B cell (primary cell): ENCODE results near the gene SASH1. TPM values are rescaled to one million over a fixed set of nuclear protein-coding genes. Genes with fewer than 3 reads are reported as not detected.

Source experiments
- ATAC-seq: fragments of 200-7000 bp; cut with Tn5 transposase; one replicate; pipeline ENCODE4 v1.10.0; 2021; ENCODE audit warnings: low read depth, mild to moderate bottlenecking, moderate number of reproducible peaks, moderate library complexity
- CTCF ChIA-PET: fragments of 350-600 bp; sonication (Branson Sonifier 250); formaldehyde crosslinking; loops from one replicate; lab custom pipeline; 2021; ENCODE audit warnings: antibody characterized with exemption, inconsistent platforms; lab: Charles Lee
- POLR2A ChIA-PET: fragments of 350-600 bp; sonication (Branson Sonifier 250); formaldehyde crosslinking; loops from one replicate; lab custom pipeline; 2021; ENCODE audit warnings: antibody characterized with exemption; lab: Charles Lee
- DNase-seq: peaks from one replicate; pipeline ENCODE4 v3.0.0; 2013
- H2AFZ ChIP-seq: 2 replicates; pipeline ENCODE4 v1.6.1; 2012; ENCODE audit warnings: mild to moderate bottlenecking, low read depth, low read length; ENCODE audit not compliant: insufficient read depth, poor library complexity, severe bottlenecking
- H3K27ac ChIP-seq, 2 donors: 1 replicate in 1 of 2; 2 replicates in 1 of 2; pipeline ENCODE4 v1.5.1; 2012 to 2013; ENCODE audit warnings: low read length in 2 of 2, mild to moderate bottlenecking in 2 of 2, moderate library complexity in 1 of 2
- H3K27me3 ChIP-seq, 4 experiments: fragments of 200-600 bp in 1 of 4; sonication (generic) in 1 of 4; replicated peaks in 1 of 4; 1 replicate in 2 of 4; 2 replicates in 2 of 4; pipeline versions ENCODE4 v1.6.1 to v1.7.0; 2013 to 2016; ENCODE audit warnings: low read length in 3 of 4, mild to moderate bottlenecking in 2 of 4, mixed read lengths in 1 of 4, moderate library complexity in 1 of 4; ENCODE audit not compliant: insufficient read depth in 4 of 4, control insufficient read depth in 3 of 4; ENCODE audit errors: control extremely low read depth in 1 of 4
- H3K36me3 ChIP-seq, 2 experiments: replicated peaks in 1 of 2; 1 replicate in 1 of 2; 2 replicates in 1 of 2; pipeline versions ENCODE4 v1.6.1 to v1.7.1; 2013; ENCODE audit warnings: low read length in 1 of 2; ENCODE audit not compliant: insufficient read depth in 2 of 2, control insufficient read depth in 1 of 2; ENCODE audit errors: control extremely low read depth in 1 of 2, extremely low read depth in 1 of 2
- H3K4me1 ChIP-seq, 2 donors: fragments of 200-600 bp in 1 of 2; sonication (generic) in 1 of 2; 1 replicate in 1 of 2; 2 replicates in 1 of 2; pipeline versions ENCODE4 v1.5.1 to v1.6.1; 2013 to 2017; ENCODE audit warnings: low read length in 2 of 2; ENCODE audit not compliant: control insufficient read depth in 2 of 2, insufficient read depth in 2 of 2
- H3K4me2 ChIP-seq: replicated peaks from 2 replicates; pipeline ENCODE3; 2012; ENCODE audit warnings: mild to moderate bottlenecking, low read depth, low read length; ENCODE audit not compliant: poor library complexity, severe bottlenecking
- H3K4me3 ChIP-seq, 5 experiments: fragments of 200-600 bp in 1 of 5; sonication (generic) in 1 of 5; 1 replicate in 3 of 5; 2 replicates in 2 of 5; pipeline versions ENCODE4 v1.5.1 to v1.7.0; 2011 to 2016; ENCODE audit warnings: low read length in 4 of 5, mild to moderate bottlenecking in 4 of 5, low read depth in 2 of 5, control low read depth in 1 of 5, moderate library complexity in 1 of 5; ENCODE audit not compliant: insufficient read depth in 1 of 5; ENCODE audit errors: control extremely low read depth in 1 of 5, extremely low read depth in 1 of 5
- H3K79me2 ChIP-seq: fragments of 200-600 bp; sonication (generic); one replicate; pipeline ENCODE4 v1.6.0; 2016; ENCODE audit warnings: low read length; ENCODE audit not compliant: control insufficient read depth, insufficient read depth
- H3K9ac ChIP-seq: fragments of 200-600 bp; sonication (generic); 2 replicates; pipeline ENCODE4 v1.6.1; 2017; ENCODE audit warnings: mild to moderate bottlenecking, low read length, moderate library complexity
- H3K9me3 ChIP-seq, 3 donors: one replicate each; pipeline versions ENCODE4 v1.6.1 to v1.7.1; 2013; ENCODE audit warnings: low read length in 2 of 3; ENCODE audit not compliant: control insufficient read depth in 2 of 3, insufficient read depth in 1 of 3; ENCODE audit errors: control extremely low read depth in 1 of 3
- H4K20me1 ChIP-seq: 2 replicates; pipeline ENCODE4 v1.6.0; 2012; ENCODE audit warnings: mild to moderate bottlenecking, low read length; ENCODE audit not compliant: insufficient read depth, control insufficient read depth, poor library complexity, severe bottlenecking
- H3K27ac Mint-ChIP-seq: one replicate; pipeline ENCODE4 v1.8.0; 2021; ENCODE audit warnings: mixed read lengths
- H3K27me3 Mint-ChIP-seq: one replicate; pipeline ENCODE4 v1.8.0; 2021; ENCODE audit warnings: mixed read lengths
- H3K4me1 Mint-ChIP-seq: one replicate; pipeline ENCODE4 v1.8.0; 2021; ENCODE audit warnings: mixed read lengths
- H3K4me3 Mint-ChIP-seq: one replicate; pipeline ENCODE4 v1.8.0; 2021; ENCODE audit warnings: mixed read lengths
- H3K9me3 Mint-ChIP-seq: one replicate; pipeline ENCODE4 v1.8.0; 2022; ENCODE audit warnings: mixed read lengths; ENCODE audit not compliant: insufficient read depth
- EZH2 ChIP-seq: IDR thresholded peaks from 2 replicates; pipeline ENCODE4 v1.6.1; 2012; ENCODE audit warnings: borderline replicate concordance, low read depth, mild to moderate bottlenecking, moderate library complexity, low read length; ENCODE audit not compliant: insufficient read depth, poor library complexity, severe bottlenecking
- WGBS: methylation state at CpG from one replicate; pipeline ENCODE4 v1.1.5; 2013; ENCODE audit warnings: missing lambda C conversion rate; ENCODE audit not compliant: insufficient coverage; 5-methylcytosine and 5-hydroxymethylcytosine counted together
- intact Hi-C: fragments of 100-400 bp; cut with micrococcal nuclease; formaldehyde crosslinking; loops from one replicate; pipeline ENCODE4 v1.10.0; 2022
- polyA plus RNA-seq: library from polyadenylated mRNA; depleted of rRNA; stranded (reverse); fragments of >200 nt; gene quantifications from 2 replicates; pipeline ENCODE4 v1.2.3, GENCODE V29; 2012
- total RNA-seq, 2 donors: library from RNA; stranded (reverse); fragments of 120-200 nt in 1 of 2; gene quantifications; 1 replicate in 1 of 2; 2 replicates in 1 of 2; pipeline versions ENCODE4 v1.2.3 to v1.2.4, GENCODE V29; 2013 to 2022
- TF ChIP-seq, protein P1 (sequence below): fragments of 200-600 bp; IDR thresholded peaks from one replicate; pipeline ENCODE4 v1.8.0; 2022; ENCODE audit warnings: antibody characterized with exemption, mild to moderate bottlenecking

The SASH1 gene
- total and polyA plus RNA-seq, 2 donors (not counting 1 experiment from before 2014, with no cell fraction given), result 0.01 to 0.07 TPM

DNA sequence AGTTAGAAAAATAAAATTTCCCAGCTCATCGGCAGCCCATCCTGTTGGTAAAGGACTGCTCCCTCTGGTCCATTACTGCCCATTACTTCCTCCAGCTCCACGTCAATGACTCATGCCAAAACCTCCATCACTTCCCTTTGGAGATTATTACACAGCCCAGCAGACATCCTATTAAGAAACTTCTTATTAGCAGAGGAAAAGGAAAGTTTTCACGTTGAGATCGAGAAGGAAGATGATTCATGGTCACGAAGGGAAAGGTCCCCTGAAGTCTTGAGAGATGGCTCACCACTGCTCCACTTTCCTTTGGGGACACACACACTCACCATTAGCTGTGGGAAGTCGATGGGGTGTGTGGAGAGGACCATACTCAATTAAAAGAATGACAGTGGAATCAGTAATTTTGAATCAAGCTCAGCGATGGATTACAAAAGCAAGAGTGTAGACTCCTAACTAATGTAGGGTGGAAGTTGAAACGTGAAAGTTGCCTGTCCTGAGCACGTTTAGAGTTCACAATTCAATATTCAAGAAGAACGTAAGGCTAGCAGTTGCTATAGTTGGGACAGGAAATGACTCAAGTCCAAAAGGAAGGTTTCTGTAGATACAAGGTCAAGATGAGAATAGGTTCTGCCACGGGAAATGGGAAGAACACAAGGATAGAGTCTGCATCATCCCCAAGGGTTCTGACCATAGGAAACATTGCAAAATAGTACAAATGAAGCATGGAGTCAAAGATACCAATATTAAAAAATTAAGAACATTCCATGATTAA is 21.6 kb downstream of the SASH1 start:
- Histone ChIP-seq H3K79me2 (no peaks in the 10 kb centered on the region), H3K27me3 (peaks cover 0 to 4% (median 2%) of the 10 kb centered on the region in 4 experiments), H4K20me1 (no peaks in the 10 kb centered on the region), H2AFZ (no peak overlapping the region), H3K9ac (no peak overlapping the region), H3K4me1 (peaks cover 3 to 4% of the 10 kb centered on the region in 2 donors), H3K36me3 (no peaks in the 10 kb centered on the region), H3K27ac (no peak overlapping the region), H3K4me3 (no peak overlapping the region), H3K4me2 (no peak overlapping the region), H3K9me3 (peaks cover 0 to 3% (median 0%) of the 10 kb centered on the region in 3 donors)
- ATAC-seq, result no peak
- TF ChIP-seq, protein P1, sequence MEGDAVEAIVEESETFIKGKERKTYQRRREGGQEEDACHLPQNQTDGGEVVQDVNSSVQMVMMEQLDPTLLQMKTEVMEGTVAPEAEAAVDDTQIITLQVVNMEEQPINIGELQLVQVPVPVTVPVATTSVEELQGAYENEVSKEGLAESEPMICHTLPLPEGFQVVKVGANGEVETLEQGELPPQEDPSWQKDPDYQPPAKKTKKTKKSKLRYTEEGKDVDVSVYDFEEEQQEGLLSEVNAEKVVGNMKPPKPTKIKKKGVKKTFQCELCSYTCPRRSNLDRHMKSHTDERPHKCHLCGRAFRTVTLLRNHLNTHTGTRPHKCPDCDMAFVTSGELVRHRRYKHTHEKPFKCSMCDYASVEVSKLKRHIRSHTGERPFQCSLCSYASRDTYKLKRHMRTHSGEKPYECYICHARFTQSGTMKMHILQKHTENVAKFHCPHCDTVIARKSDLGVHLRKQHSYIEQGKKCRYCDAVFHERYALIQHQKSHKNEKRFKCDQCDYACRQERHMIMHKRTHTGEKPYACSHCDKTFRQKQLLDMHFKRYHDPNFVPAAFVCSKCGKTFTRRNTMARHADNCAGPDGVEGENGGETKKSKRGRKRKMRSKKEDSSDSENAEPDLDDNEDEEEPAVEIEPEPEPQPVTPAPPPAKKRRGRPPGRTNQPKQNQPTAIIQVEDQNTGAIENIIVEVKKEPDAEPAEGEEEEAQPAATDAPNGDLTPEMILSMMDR, result no peak
- no peak for TF ChIP-seq EZH2
- H3K27ac Mint-ChIP-seq, result no peak overlapping the region
- DNase-seq, result no peak
- WGBS, result 35% methylated on average over 7 of the region's 11 CpGs
- no peak overlapping the region for H3K4me3 Mint-ChIP-seq
- H3K9me3 Mint-ChIP-seq, result no peaks in the 10 kb centered on the region
- H3K4me1 Mint-ChIP-seq, result peaks cover 4% of the 10 kb centered on the region
- peaks cover 41% of the 10 kb centered on the region for H3K27me3 Mint-ChIP-seq
- POLR2A ChIA-PET, result no interaction called here
- CTCF ChIA-PET, result no interaction called here
- intact Hi-C loops, result no loop called here

DNA sequence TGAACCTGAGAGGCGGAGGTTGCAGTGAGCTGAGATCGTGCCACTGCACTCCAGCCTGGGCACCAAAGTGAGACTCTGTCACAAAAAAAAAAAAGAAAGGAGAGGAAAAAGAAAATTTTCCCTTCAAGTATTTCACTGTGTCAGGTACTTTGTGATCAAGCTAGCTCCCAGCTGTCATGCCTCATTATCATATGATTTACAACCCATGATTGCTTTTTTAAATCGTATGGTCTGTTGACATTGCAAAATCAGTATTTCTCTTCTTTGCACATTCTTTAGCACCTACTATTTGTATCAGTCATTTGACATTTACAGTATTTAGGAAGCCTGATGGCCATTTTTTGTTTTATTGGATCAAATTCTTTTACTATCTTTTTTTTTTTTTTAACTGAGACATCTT is 22.4 kb downstream of the SASH1 start:
- WGBS, result no CpG with 5 or more reads among the region's 3 CpGs
- H3K9ac ChIP-seq, result no peak overlapping the region
- H3K4me1 Mint-ChIP-seq, result peaks cover 4% of the 10 kb centered on the region

More for the DNA sequence above, 22.4 kb downstream of the SASH1 start:
- DNase-seq (no peak), ATAC-seq (no peak)
- peaks cover 3 to 4% of the 10 kb centered on the region in 2 donors for H3K4me1 ChIP-seq
- Mint-ChIP-seq H3K27ac (no peak overlapping the region), H3K4me3 (no peak overlapping the region), H3K27me3 (peaks cover 39% of the 10 kb centered on the region), H3K9me3 (no peaks in the 10 kb centered on the region)
- H3K4me2 ChIP-seq, result no peak overlapping the region
- no peaks in the 10 kb centered on the region for H3K36me3 ChIP-seq
- H2AFZ ChIP-seq, result no peak overlapping the region
- peaks cover 0 to 4% (median 2%) of the 10 kb centered on the region in 4 experiments for H3K27me3 ChIP-seq
- no peak overlapping the region for H3K27ac ChIP-seq
- H3K9me3 ChIP-seq, result peaks cover 0 to 3% (median 0%) of the 10 kb centered on the region in 3 donors
- TF ChIP-seq EZH2, result no peak
- TF ChIP-seq, protein P1, result no peak
- intact Hi-C loops, result no loop called here
- POLR2A ChIA-PET, result no interaction called here
- H3K79me2 ChIP-seq, result no peaks in the 10 kb centered on the region
- no peaks in the 10 kb centered on the region for H4K20me1 ChIP-seq
- CTCF ChIA-PET, result interaction anchor here (0.6 kb wide), 1 partner anchor 9 kb away, joined by 3 read pairs; no protein-coding TSS in a partner anchor
- H3K4me3 ChIP-seq, result no peak overlapping the region
